GM12892 (cell line): ENCODE data around the gene HES4.
A peak's percentile ranks its signal among the peaks of the same experiment; 100 is the strongest.
"Not testable (repeated sequence)": the region's sequence is repeated elsewhere in the genome, so short reads cannot be mapped to it uniquely, and the experiment has no call there.

Source experiments
- DNase-seq: peaks from one replicate; pipeline ENCODE4 v3.0.0; 2011; ENCODE audit not compliant: insufficient read length
- FAIRE-seq: peaks from 2 replicates; lab custom pipeline; 2011; peaks lifted over from hg19 to GRCh38; lab: Jason Lieb, UNC
- POLR2A ChIP-seq: IDR thresholded peaks from 2 replicates; pipeline ENCODE4 v1.6.1; 2011; ENCODE audit warnings: low read depth, low read length, control low read depth
- POLR2AphosphoS5 ChIP-seq: IDR thresholded peaks from 2 replicates; pipeline ENCODE4 v1.6.1; 2011; ENCODE audit warnings: low read depth, low read length, control low read depth
- TAF1 ChIP-seq: IDR thresholded peaks from 2 replicates; pipeline ENCODE4 v1.6.1; 2011; ENCODE audit warnings: low read depth, mild to moderate bottlenecking, control low read depth, low read length, borderline replicate concordance

The HES4 gene

DNA sequence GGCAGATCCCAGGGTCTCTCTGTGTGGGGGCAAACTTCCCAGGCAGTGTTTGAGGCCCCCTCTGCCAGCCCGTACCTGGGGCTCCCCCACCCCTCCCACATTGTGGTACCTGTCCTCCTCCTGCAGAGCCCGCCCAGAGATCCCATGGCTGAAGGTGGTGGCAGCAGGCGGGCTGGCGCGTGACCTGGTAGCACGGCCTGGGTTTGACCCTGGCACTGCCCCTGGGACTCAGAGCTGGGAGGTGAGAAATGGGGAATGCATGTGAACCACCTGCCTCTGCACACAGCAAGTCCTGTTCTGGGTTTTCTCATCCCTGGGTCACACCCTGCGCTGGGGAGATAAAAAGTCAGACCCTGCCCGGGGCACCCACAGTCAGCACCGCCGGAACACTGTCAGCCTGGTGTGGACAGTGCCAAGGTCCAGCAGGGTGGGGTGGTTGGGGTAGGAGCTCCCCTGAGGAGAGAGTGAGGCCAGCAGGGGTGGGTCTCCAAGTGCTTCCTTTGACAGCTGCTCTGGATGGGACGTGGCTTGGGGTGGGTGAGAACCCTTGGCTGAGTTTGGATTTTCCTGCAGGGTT, 31.9 kb upstream of the HES4 start:
- no peak for FAIRE-seq
- no peak for TF ChIP-seq TAF1
- no peak for TF ChIP-seq POLR2A
- TF ChIP-seq POLR2AphosphoS5 = no peak
- DNase-seq = no peak

DNA sequence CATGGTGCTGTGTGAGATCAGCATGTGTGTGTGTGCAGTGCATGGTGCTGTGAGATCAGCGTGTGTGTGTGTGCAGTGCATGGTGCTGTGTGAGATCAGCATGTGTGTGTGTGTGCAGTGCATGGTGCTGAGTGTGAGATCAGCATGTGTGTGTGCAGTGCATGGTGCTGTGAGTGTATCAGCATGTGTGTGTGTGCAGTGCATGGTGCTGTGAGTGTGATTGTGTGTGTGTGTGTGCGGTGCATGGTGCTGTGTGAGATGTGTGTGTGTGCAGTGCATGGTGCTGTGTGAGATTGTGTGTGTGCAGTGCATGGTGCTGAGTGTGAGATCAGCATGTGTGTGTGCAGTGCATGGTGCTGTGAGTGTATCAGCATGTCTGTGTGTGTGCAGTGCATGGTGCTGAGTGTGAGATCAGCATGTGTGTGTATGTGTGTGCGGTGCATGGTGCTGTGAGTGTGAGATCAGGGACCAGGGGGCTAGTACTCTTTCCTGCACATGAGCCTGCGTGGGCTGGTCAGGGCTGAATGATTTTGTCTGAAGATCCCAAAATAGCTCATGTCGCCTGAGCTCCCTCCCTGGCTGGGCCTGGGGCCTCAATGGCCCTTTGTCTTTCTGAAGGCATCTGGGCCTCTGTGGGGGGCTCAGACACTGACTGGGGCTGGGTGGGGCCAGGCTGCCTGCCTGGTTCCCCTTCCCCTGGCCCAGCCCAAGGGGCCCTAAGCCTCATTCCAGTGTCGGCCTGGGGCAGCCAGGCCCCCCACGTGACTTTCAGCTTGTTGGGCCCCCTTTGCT, 31.2 kb upstream of the HES4 start:
- DNase-seq = not testable (repeated sequence)
- FAIRE-seq = peak; percentile 94

DNA sequence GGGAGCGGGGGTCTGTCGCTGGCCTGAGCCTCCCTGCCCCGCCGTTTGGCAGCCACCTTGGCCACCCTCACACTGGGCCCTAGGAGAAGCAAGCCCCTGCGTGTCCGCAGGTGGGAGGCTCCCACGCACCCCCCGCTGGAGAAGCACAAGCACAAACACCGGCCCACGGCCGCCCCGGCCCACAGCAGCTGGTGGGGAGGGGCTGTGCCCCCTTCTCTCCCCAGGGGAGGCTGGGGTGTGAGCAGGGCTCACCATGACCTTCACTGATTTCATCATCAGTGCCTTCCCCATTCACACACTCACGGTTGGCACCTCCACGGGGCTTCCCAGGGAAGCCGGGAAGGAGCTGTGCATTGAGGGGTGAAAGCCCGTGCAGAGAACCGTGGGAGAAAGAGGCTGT, 27.9 kb upstream of the HES4 start:
- FAIRE-seq (no peak), DNase-seq (no peak)
- no peak for TF ChIP-seq TAF1
- no peak for TF ChIP-seq POLR2A
- TF ChIP-seq POLR2AphosphoS5 = no peak

- DNase-seq (no peak), FAIRE-seq (no peak)
- TF ChIP-seq POLR2AphosphoS5 = no peak
- TF ChIP-seq TAF1 = no peak
These were observed 26.9 kb upstream of the HES4 start for GRCh38 chr1:1026599-1027413.

DNA sequence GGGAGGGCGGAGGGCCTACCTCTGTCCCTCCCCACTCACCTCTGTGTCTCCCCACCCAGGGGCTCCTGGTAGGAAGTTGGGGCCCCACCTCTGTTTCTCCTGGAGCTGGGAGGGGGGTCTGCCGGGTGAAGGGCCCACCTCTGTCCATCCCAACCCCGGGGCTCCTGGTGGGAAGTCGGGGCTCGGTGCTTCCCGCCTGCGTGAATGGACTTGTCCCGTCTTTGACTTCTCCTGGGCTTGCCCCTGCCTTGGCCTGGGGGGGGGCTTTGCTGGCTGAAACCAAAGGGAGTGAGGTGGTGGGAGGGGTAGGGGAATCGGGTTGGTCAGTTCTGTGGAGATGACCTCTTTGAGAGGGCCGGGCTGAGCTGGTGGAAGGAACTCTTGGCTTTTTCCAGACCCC, 25.8 kb upstream of the HES4 start:
- no peak for DNase-seq
- FAIRE-seq = no peak
- no peak for TF ChIP-seq POLR2AphosphoS5
- no peak for TF ChIP-seq POLR2A
- TF ChIP-seq TAF1 = no peak

GRCh38 chr1:1024771-1025699, 25.1 kb upstream of the HES4 start:
- TF ChIP-seq POLR2AphosphoS5 (no peak), POLR2A (no peak), TAF1 (no peak)
- FAIRE-seq = no peak
- no peak for DNase-seq

GRCh38 chr1:1024149-1024770, 24.4 kb upstream of the HES4 start:
- FAIRE-seq (no peak), DNase-seq (no peak)
- no peak for TF ChIP-seq POLR2AphosphoS5
- no peak for TF ChIP-seq POLR2A
- no peak for TF ChIP-seq TAF1

- DNase-seq (no peak), FAIRE-seq (no peak)
- TF ChIP-seq POLR2A = no peak
- TF ChIP-seq TAF1 = no peak
These were observed 23.8 kb upstream of the HES4 start for GRCh38 chr1:1023700-1024099.

DNA sequence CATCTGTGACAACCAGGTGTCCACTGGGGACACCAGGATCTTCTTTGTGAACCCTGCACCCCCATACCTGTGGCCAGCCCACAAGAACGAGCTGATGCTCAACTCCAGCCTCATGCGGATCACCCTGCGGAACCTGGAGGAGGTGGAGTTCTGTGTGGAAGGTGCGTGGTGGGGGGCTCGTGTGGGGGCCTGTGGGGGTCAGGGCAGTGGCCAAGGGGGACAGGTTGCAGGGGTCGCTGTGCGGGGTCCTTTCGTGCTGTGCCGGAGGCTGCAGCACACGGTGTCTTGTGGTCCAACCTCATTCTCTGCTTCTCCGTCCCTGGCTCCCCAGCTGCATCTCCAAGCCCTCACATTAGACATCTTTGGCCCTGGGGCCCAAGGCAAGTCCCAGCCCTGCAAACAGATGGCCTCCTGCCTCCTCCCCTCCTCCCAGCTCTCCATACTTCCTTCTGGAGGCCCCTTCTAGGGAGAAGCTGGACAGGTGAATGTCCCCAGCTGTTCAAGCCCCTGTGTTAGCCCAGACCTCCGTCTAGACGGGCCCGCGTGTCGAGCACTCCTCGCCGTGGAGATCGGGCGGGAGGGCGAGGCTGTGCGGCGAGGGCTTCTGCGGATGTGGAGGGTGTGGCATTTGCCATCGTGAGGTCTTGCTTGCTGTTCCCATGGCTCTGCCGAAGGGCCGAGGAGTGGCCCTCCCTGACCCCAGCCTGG, 22.6 kb upstream of the HES4 start:
- TF ChIP-seq TAF1 (no peak), POLR2AphosphoS5 (no peak), POLR2A (no peak)
- DNase-seq (no peak), FAIRE-seq (no peak)

GRCh38 chr1:1021920-1022259, 22.0 kb upstream of the HES4 start:
- TF ChIP-seq POLR2AphosphoS5 (no peak), POLR2A (no peak), TAF1 (no peak)
- FAIRE-seq (no peak), DNase-seq (no peak)
